Kidney epithelial cell (primary cell): ENCODE data around the gene FANCD2OS. TPM values are rescaled to one million over a fixed set of nuclear protein-coding genes. Genes with fewer than 3 reads are reported as not detected.

Experiments
- DNase-seq: peaks from one replicate; pipeline ENCODE4 v3.0.0-alpha.2; 2010; ENCODE audit warnings: low read depth
- H3K27me3 ChIP-seq: 2 replicates; pipeline ENCODE4 v1.6.0; 2011; ENCODE audit warnings: low read length; ENCODE audit not compliant: control insufficient read depth, insufficient read depth
- H3K36me3 ChIP-seq: 2 replicates; pipeline ENCODE4 v1.5.1; 2011; ENCODE audit warnings: low read length; ENCODE audit not compliant: control insufficient read depth, insufficient read depth
- H3K4me3 ChIP-seq: 2 replicates; pipeline ENCODE4 v1.5.1; 2011; ENCODE audit warnings: low read depth, mild to moderate bottlenecking, control low read depth, low read length
- CTCF ChIP-seq: IDR thresholded peaks from 2 replicates; pipeline ENCODE4 v1.5.1; 2011; ENCODE audit warnings: mild to moderate bottlenecking, moderate library complexity, low read length, control low read depth, inconsistent platforms; ENCODE audit not compliant: insufficient read depth, poor library complexity, severe bottlenecking
- total RNA-seq: library from RNA; depleted of rRNA; stranded (reverse); fragments of >200 nt; gene quantifications from 2 replicates; pipeline ENCODE4 v1.2.3, GENCODE V29; 2015

The FANCD2OS gene
- total RNA-seq: not detected in 2 replicates

- Histone ChIP-seq H3K27me3 (no peaks in the 10 kb centered on the region), H3K36me3 (no peaks in the 10 kb centered on the region), H3K4me3 (no peak within 1 kb of the TSS)
- no peak for TF ChIP-seq CTCF
- no peak for DNase-seq
These were observed at the start of gene FANCD2OS for GRCh38 chr3:10108091-10108490. FANCD2OS (minus strand) TSS chr3:10108255; CDS start chr3:10104774, 3,481 bp downstream.

GRCh38 chr3:10157031-10157430 is 49.0 kb upstream of the FANCD2OS start:
- H3K4me3 ChIP-seq: no peak overlapping the region
- TF ChIP-seq CTCF: no peak
- no peaks in the 10 kb centered on the region for H3K36me3 ChIP-seq
- H3K27me3 ChIP-seq: no peaks in the 10 kb centered on the region
- DNase-seq: no peak

GRCh38 chr3:10155658-10156057 is 47.6 kb upstream of the FANCD2OS start:
- Histone ChIP-seq H3K36me3 (no peaks in the 10 kb centered on the region), H3K27me3 (no peaks in the 10 kb centered on the region), H3K4me3 (no peak overlapping the region)
- no peak for DNase-seq
- TF ChIP-seq CTCF: no peak

- Histone ChIP-seq H3K4me3 (no peak overlapping the region), H3K27me3 (no peaks in the 10 kb centered on the region), H3K36me3 (no peaks in the 10 kb centered on the region)
- no peak for DNase-seq
- no peak for TF ChIP-seq CTCF
These were observed 47.0 kb upstream of the FANCD2OS start for GRCh38 chr3:10155123-10155472.

- Histone ChIP-seq H3K27me3 (no peaks in the 10 kb centered on the region), H3K4me3 (no peak overlapping the region), H3K36me3 (no peaks in the 10 kb centered on the region)
- TF ChIP-seq CTCF: no peak
- no peak for DNase-seq
These were observed 46.5 kb upstream of the FANCD2OS start for GRCh38 chr3:10154335-10155122.

GRCh38 chr3:10150987-10151386 is 42.9 kb upstream of the FANCD2OS start:
- no peak for DNase-seq
- Histone ChIP-seq H3K4me3 (no peak overlapping the region), H3K36me3 (no peaks in the 10 kb centered on the region), H3K27me3 (no peaks in the 10 kb centered on the region)
- TF ChIP-seq CTCF: no peak
